Measurements from ENCODE around the gene NIPAL3.
"Not testable (repeated sequence)": the region's sequence is repeated elsewhere in the genome, so short reads cannot be mapped to it uniquely, and the experiment has no call there.

NIPAL3 gene

GRCh38 chr1:24459551-24460266, 44.1 kb downstream of the NIPAL3 start:
- DNase-seq (ENCODE audit: low spot score), result no peak

- not testable (repeated sequence) for DNase-seq (ENCODE audit: low spot score)
Observed at GRCh38 chr1:24462128-24462527, 46.5 kb downstream of the NIPAL3 start.

- no peak for DNase-seq (ENCODE audit: low spot score)
Observed at GRCh38 chr1:24463776-24464735, 48.5 kb downstream of the NIPAL3 start.

GRCh38 chr1:24465099-24465498, 49.5 kb downstream of the NIPAL3 start:
- DNase-seq (ENCODE audit: low spot score), result no peak

- no peak for DNase-seq (ENCODE audit: low spot score)
Observed at GRCh38 chr1:24465638-24466037, 50.0 kb downstream of the NIPAL3 start.

- DNase-seq (ENCODE audit: low spot score), result no peak
Observed at GRCh38 chr1:24468685-24469316, 53.2 kb downstream of the NIPAL3 start.

GRCh38 chr1:24470592-24470991, 55.0 kb downstream of the NIPAL3 start:
- no peak for DNase-seq (ENCODE audit: low spot score)

- DNase-seq (ENCODE audit: low spot score), result no peak
Observed at GRCh38 chr1:24472527-24473251, 57.1 kb downstream of the NIPAL3 start.

GRCh38 chr1:24474193-24474592, 58.6 kb downstream of the NIPAL3 start:
- DNase-seq (ENCODE audit: low spot score), result no peak

GRCh38 chr1:24475700-24476099, 60.1 kb downstream of the NIPAL3 start:
- no peak for DNase-seq (ENCODE audit: low spot score)

GRCh38 chr1:24476571-24476970, 61.0 kb downstream of the NIPAL3 start:
- no peak for DNase-seq (ENCODE audit: low spot score)

GRCh38 chr1:24477309-24477708, 61.7 kb downstream of the NIPAL3 start:
- no peak for DNase-seq (ENCODE audit: low spot score)

GRCh38 chr1:24481101-24481500, 65.5 kb downstream of the NIPAL3 start:
- DNase-seq (ENCODE audit: low spot score), result peak; percentile 25

GRCh38 chr1:24481843-24482610, 66.4 kb downstream of the NIPAL3 start:
- no peak for DNase-seq (ENCODE audit: low spot score)

GRCh38 chr1:24483441-24483840, 67.8 kb downstream of the NIPAL3 start:
- no peak for DNase-seq (ENCODE audit: low spot score)

- DNase-seq (ENCODE audit: low spot score), result no peak
Observed at GRCh38 chr1:24484199-24484598, 68.6 kb downstream of the NIPAL3 start.

- no peak for DNase-seq (ENCODE audit: low spot score)
Observed at GRCh38 chr1:24486331-24487065, 70.9 kb downstream of the NIPAL3 start.

- DNase-seq (ENCODE audit: low spot score), result no peak
Observed at GRCh38 chr1:24487455-24487854, 71.9 kb downstream of the NIPAL3 start.

GRCh38 chr1:24488159-24488558, 72.6 kb downstream of the NIPAL3 start:
- DNase-seq (ENCODE audit: low spot score), result not testable (repeated sequence)

GRCh38 chr1:24489674-24490073, 74.1 kb downstream of the NIPAL3 start:
- no peak for DNase-seq (ENCODE audit: low spot score)

Measured in globus pallidus (tissue), 1 donor.